ENCODE results near the gene SHB.

- TF ChIP-seq CTCF (IDR thresholded peaks at IDR 0.05): no peak
- TF ChIP-seq POLR2A (IDR thresholded peaks at IDR 0.05): no peak
Observed at GRCh38 chr9:38061326-38061977, 7.6 kb downstream of the SHB start.
